Peyer's patch (tissue), 4 donors: ENCODE measurements around the gene EPS8L2.

ENCODE experiments used
- POLR2A ChIP-seq, 2 donors: fragments of 450-650 bp; IDR thresholded peaks; one replicate each; pipeline ENCODE4 v1.5.1; 2017; ENCODE audit warnings: antibody characterized with exemption in 2 of 2, mild to moderate bottlenecking in 2 of 2, moderate library complexity in 2 of 2
- TF ChIP-seq, protein P1 (sequence below), 6 experiments: fragments of 450-650 bp in 4 of 6; fragments of 200-600 bp in 2 of 6; sonication (generic) in 1 of 6; IDR thresholded peaks; one replicate each; pipeline ENCODE4 v1.5.1; 2017 to 2019; ENCODE audit warnings: antibody characterized with exemption in 6 of 6, mild to moderate bottlenecking in 3 of 6, moderate library complexity in 1 of 6

DNA sequence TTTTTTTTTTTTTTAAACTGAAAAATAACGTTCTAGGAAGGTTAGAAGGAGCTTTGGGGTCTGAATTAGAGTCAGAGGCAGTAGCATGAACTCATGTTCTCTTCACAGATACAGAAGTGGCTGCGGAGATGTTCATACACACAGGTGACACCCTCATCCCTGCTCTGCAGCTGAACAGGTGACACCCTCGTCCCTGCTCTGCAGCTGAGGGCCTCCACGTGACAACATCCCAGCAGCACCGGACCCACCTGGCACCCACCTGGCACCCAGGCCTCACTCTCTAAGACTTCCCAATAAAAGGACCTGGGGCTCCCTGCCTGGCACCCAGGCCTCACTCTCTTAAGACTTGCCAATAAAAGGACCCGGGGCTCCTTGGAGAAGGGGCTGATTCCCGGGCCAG, 49.2 kb upstream of the EPS8L2 start:
- TF ChIP-seq, protein P1, sequence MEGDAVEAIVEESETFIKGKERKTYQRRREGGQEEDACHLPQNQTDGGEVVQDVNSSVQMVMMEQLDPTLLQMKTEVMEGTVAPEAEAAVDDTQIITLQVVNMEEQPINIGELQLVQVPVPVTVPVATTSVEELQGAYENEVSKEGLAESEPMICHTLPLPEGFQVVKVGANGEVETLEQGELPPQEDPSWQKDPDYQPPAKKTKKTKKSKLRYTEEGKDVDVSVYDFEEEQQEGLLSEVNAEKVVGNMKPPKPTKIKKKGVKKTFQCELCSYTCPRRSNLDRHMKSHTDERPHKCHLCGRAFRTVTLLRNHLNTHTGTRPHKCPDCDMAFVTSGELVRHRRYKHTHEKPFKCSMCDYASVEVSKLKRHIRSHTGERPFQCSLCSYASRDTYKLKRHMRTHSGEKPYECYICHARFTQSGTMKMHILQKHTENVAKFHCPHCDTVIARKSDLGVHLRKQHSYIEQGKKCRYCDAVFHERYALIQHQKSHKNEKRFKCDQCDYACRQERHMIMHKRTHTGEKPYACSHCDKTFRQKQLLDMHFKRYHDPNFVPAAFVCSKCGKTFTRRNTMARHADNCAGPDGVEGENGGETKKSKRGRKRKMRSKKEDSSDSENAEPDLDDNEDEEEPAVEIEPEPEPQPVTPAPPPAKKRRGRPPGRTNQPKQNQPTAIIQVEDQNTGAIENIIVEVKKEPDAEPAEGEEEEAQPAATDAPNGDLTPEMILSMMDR (IDR thresholded peaks at IDR 0.05): no peak
- TF ChIP-seq POLR2A (IDR thresholded peaks at IDR 0.05): no peak
